ENCODE measurements around the gene NLRP10.
A peak's percentile ranks its signal among the peaks of the same experiment; 100 is the strongest.

The NLRP10 gene

GRCh38 chr11:7974668-7975067 lies 9.4 kb upstream of the NLRP10 start:
- no peak for DNase-seq (ENCODE audit: low spot score)

- DNase-seq (ENCODE audit: low spot score) = no peak
Observed at GRCh38 chr11:7973011-7973410, 7.8 kb upstream of the NLRP10 start.

- DNase-seq (ENCODE audit: low spot score) = no peak
Observed at GRCh38 chr11:7971846-7972245, 6.6 kb upstream of the NLRP10 start.

- DNase-seq (ENCODE audit: low spot score) = no peak
Observed at GRCh38 chr11:7969756-7970646, 4.8 kb upstream of the NLRP10 start.

- DNase-seq (ENCODE audit: low spot score) = no peak
Observed at GRCh38 chr11:7968686-7969085, 3.4 kb upstream of the NLRP10 start.

GRCh38 chr11:7967826-7968225 lies 2.6 kb upstream of the NLRP10 start:
- no peak for DNase-seq (ENCODE audit: low spot score)

GRCh38 chr11:7967097-7967496 lies 1.9 kb upstream of the NLRP10 start:
- no peak for DNase-seq (ENCODE audit: low spot score)

GRCh38 chr11:7964873-7965272 lies 374 bp downstream of the NLRP10 start:
- no peak for DNase-seq (ENCODE audit: low spot score)

- no peak for DNase-seq (ENCODE audit: low spot score)
Observed at GRCh38 chr11:7964261-7964660, 986 bp downstream of the NLRP10 start.

GRCh38 chr11:7955191-7955590 lies 10.1 kb downstream of the NLRP10 start:
- no peak for DNase-seq (ENCODE audit: low spot score)

GRCh38 chr11:7949934-7950333 lies 15.3 kb downstream of the NLRP10 start:
- no peak for DNase-seq (ENCODE audit: low spot score)

GRCh38 chr11:7944123-7944522 lies 21.1 kb downstream of the NLRP10 start:
- no peak for DNase-seq (ENCODE audit: low spot score)

- DNase-seq (ENCODE audit: low spot score) = no peak
Observed at GRCh38 chr11:7941608-7942007, 23.6 kb downstream of the NLRP10 start, which contains the start of gene OR10A3. TSS of gene OR10A3 (minus strand) at chr11:7941708. CDS start at chr11:7939520, 2,188 bp downstream.

- no peak for DNase-seq (ENCODE audit: low spot score)
Observed at GRCh38 chr11:7941146-7941545, 24.1 kb downstream of the NLRP10 start.

GRCh38 chr11:7936615-7937014 lies 28.6 kb downstream of the NLRP10 start:
- DNase-seq (ENCODE audit: low spot score) = no peak

- DNase-seq (ENCODE audit: low spot score) = no peak
Observed at GRCh38 chr11:7931168-7931567, 34.1 kb downstream of the NLRP10 start, which contains the start of gene OR10A6. TSS of gene OR10A6 (minus strand) at chr11:7931268. CDS start at chr11:7928662, 2,606 bp downstream.

- DNase-seq (ENCODE audit: low spot score) = peak; percentile 28
Observed at GRCh38 chr11:7927635-7928034, 37.6 kb downstream of the NLRP10 start.

GRCh38 chr11:7924536-7924935 lies 40.7 kb downstream of the NLRP10 start:
- DNase-seq (ENCODE audit: low spot score) = no peak

GRCh38 chr11:7918141-7918540 lies 47.1 kb downstream of the NLRP10 start:
- DNase-seq (ENCODE audit: low spot score) = no peak
